Activated gamma-delta T cell treated with Interleukin-2 at 50 U/mL for 16 hours (primary cell): ENCODE results near the gene TPH1.
"Not testable (repeated sequence)": the region's sequence is repeated elsewhere in the genome, so short reads cannot be mapped to it uniquely, and the experiment has no call there.

Source experiments
- DNase-seq: peaks from one replicate; pipeline ENCODE4 v3.0.0-alpha.2; 2020

The TPH1 gene

DNA sequence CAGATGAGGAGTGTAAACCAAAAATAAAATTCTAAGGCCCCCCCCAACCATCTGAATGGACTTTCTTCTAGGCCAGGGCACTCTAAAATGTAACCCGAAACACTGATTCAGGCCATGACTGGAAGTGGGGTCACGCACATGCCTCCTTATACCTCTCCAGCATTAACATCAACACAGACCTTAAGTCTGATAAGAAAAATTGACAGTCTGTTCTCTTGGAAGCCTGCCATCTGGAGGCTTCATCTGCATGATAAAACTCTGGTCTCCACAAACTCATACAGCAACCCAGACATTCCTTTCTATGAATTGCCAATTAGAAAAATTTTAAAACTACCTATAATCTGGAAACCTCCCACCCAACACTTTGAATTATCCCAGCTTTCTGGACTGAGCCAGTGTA, 29.3 kb downstream of the TPH1 start:
- no peak for DNase-seq

DNA sequence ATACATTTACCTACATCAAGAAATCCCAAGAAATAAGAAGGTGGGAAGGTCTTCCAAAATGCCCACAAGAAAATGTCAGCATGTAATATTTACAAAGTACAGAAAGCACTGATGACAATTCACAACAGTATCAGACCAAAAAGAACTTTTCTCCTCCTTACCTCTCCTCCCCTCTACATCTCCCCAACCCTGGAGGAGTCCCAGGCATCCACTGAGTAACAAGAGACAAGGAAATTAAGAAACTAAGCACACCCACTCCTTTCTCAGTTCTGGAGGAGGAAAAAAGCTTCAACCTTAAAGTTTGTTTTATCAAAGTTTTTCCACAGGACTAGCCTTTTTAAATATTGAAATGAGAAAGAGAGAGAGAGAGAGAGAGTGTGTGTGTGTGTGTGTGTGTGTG, 31.2 kb downstream of the TPH1 start:
- no peak for DNase-seq

DNA sequence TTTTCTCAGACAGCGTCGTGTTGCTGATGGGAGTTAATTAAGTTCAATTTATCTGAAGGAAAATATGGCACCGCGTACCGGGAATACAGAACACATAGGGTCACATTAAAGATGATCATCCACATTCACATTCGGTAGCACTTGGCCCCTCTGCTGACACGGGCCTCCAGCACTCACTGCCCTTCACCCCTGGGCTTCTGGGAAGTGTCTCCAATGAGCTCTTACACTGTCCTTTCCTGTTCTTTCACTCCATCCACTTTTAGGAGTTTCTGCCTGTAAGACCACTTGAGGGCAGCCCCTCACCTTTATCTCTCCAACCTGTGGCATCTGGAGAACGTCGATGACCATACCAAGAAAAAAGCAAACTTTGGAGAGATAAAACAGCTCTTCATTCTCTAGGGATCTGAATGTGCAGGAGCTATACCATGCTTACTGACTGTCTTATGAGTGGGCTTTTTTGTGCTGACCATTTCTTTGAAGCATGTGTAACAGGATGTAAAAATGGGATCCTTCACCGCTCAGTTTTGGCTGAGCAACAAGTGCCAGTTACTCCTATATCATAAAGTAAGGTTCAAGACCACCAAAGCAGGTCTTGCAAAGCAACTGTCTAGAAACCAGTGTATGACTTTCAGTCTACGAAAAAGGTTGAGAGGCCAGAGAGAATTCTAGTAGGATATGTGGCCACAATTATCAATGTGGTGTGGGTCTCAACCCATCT, 32.1 kb downstream of the TPH1 start:
- no peak for DNase-seq

DNA sequence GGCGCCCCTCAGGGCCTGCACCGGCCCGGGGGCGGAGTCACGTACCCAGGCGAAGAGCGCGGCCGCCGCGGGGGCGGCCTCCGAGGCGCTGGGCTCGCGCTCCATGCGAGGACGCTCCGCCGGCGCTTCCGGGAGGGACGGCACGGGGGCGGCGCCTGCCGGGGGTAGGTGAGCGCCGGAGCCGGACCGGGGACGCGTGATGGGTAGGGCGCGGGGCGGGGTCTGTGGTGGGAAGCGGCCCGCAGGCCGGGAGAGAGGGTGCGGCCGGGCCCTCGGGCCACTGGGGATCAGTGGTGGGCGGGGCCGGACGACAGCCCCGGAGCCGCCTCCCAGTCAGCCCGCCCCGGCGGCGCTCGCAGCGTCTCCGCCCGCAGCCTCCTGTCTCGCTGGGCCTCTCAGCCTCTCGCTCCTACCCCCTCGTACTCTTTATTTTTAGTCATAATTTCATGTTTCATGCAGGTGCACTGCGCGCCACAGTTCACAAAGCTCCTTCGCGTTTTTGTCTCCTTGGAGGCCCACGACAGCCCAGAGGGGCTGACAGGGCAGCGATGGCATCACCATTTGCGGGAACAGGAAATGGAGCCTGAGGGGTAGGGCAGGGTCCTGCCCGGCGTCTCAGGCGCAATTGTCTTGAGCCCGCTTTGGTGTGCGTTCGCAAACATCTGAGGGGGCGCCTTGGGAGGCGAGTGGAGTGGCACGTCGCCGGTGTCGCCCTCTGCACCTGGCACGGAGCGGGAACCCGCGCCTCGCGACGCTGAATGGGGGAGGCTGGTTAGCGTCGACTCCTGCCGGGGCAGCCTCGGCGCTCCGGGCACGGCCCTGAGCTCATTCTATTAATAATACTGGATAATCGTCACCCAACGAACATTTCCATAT, 32.9 kb downstream of the TPH1 start, which contains the start of gene SERGEF:
TSS of gene SERGEF (minus strand) at position 142 of the 876 bp plus-strand sequence. CDS start at position 105, 37 bp downstream.
- peak; percentile 92 for DNase-seq

DNA sequence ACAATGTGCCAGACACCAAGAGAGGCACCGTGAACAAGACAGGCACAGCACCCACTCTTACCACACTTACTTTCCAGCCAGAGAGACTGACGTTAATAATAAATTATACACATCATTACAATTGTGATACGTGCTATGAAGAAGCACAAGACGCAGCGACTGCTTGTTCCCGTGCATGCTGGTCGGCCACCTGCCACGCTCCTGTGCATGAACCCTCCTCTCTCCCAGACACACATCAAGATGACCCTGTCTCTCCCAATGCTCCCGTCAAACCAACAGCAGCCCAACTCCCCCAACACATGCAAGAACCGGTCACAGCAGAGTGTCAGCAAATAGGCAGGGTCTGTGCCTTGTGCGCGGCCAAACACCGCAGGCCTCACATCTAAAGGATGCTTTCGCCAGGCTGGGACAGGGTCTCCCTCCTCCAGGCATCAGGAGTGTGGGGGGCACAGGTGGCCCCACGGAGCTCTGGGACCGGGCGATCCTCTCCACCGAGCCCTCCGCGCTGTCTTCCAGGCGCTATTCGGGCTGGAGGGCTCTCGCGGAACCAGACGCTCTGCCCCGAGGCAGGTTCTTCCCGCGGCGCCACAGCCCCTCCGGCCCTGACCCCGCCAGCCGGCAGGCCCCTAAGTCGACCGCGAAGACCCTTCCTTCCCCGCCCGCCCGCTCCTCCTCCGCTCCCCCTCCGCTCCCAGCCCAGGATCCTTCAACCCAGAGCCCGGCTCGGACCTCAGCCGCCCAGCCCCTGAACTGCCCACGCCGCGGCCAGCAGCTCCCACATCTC, 33.8 kb downstream of the TPH1 start:
- no peak for DNase-seq

DNA sequence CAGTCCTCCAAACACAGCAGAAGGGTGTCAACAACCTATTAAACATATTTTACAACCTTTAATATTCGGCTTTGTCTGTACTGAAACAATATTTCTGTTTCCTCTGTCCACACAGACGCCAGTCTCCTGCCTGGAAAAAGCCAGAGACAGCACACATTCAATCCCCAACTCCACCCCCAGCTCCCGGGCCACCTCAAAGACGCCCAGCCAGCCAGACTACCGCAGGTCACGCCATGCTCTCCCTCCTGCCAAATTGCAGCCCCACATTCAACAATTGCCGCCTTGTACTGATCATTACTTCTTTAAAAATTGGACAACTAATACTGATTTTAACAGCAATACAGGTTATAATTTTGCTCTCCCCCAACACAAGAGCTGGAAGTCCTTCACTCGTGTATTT, 34.4 kb downstream of the TPH1 start:
- DNase-seq: no peak

DNA sequence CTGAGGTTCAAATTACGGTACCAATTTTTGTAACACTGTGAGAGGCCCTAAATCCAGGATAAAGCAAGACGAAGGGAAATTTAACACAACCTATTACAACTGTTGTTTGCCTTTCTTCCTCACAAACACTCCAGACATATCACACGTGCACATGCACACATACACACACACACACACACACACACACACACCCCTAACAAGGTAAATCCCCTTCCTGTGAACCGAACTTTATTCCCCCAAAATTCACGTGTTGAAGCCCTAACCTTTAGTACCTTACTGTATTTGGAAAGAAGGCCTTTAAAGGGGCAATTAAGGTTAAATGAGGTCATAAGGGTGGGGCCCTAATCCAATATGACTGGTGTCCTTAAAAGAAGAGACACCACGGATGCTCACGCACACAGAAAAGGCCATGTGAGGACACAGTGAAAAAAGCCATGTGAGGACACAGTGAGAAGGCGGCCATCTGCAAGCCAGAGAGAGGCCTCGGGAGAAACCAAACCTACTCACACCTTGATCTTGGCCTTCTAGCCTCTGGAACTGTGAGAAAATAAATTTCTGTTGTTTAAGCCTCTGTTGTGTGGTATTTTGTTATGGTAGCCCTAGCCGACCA, 35.0 kb downstream of the TPH1 start:
- no peak for DNase-seq

DNA sequence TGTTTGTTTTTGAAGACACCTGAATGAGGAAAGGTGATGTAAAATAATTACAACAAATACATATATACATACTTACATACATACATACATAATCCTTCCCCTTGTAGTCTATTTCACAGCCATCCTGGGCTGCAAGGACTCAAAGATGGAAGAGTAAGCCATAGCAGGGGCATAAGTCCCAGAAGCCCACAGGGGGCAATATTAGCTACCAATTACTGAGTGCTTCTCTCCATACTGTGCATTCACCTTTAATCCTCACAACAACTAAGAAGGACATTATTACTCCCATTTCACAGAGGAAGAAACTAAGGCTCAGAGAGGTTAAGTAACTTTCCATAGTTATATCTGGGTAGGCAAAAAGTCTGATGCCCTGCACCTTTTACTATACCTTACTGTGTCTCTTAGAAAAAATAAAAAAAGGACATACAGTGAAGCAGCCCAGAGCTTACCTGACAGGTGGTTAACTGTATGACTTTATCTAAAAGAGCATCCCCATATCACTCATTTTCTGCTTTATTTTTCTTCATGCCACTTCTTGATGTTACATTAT, 35.9 kb downstream of the TPH1 start:
- no peak for DNase-seq

DNA sequence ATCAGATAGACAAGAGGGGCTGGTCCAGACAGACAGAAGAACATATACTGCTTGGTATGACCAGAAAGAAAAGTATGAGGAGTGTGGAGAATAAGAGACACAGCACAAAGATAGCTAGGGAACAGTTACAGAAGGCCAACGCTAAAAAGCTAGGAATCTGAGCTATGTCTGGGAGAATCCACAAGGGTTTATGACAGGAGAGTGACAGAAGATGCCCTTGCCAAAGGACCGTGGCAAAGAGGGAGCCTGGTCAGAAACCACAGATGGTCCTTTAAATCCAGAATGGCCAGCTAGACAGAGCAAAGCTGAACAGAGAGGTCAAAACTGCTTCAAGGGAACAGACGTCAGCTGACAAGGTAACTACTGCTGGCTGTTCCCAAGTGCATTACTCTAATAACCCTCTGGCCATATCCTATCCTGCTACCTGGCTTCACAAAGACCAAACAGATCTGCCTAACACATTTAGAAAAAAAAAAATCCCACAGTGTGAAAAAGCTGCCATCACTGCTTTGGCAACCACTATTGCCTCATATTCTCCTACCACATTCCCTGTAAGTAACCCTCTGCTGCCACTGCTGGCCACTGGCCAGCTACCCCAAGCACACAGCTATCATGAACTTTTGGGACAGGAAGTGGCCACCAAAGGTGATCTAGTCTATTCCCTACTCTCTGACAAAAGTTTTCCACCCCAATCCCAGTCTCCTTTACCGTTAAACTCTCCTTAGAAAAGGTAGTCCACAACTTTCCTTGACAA, 40.5 kb downstream of the TPH1 start:
- DNase-seq: no peak

DNA sequence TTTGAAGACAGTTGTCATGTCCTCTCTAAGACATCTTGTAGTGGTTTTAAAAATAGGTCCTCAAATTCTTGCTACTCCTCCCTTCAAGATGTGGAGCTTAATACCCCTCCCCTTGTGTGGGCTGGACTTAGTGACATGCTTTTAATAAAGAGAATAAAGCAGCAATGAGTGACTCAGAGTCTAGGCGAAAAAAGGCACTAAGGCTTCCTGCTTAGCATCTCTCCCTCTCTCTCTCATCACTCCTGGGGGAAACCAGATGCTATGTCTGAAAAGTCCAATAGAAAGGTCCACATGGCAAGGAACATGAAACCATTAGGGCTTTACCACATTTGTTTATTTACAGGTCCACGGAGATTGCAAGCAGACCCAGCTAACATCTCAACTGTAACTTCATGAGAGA, 44.9 kb downstream of the TPH1 start:
- no peak for DNase-seq

DNA sequence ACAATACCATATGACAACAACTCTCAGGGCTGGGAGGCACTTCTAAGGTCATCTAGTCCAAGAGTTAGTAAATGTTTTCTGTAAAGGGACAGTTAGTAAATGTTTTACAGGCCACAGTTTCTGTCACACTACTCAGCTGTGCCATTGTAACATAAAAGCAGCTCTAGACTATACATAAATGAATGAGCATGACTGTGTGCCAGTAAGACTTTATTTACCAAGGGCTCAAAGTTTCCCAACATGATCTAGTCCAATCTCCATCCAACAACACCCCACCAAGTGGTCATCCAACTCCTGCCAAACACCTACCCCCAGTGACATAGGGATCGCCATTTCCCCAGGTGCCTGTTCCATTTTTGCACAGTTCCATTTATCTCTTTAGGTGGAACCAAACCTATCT, 45.3 kb downstream of the TPH1 start:
- no peak for DNase-seq

DNA sequence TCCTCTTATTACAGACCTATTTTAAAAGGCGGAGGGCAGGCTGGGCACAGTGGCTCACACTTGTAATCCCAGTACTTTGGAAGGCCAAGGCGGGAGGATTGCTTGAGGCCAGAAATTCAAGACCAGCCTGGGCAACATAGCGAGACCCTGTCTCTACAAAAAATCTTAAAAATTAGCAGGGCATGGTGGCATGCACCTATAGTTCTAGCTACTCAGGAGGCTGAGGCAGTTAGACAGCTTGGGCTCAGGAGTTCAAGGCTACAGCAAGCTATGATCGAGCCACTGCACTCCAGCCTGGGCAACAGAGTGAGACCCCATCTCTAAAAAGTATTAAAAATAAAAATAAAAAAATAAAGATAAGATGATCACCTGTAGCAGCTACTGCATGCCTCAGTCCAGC, 45.9 kb downstream of the TPH1 start:
- not testable (repeated sequence) for DNase-seq
